Natural killer cell (primary cell): Measurements from ENCODE around the gene EXOSC7. TPM values are rescaled to one million over a fixed set of nuclear protein-coding genes. Genes with fewer than 3 reads are reported as not detected.

Experiments
- ATAC-seq, 3 donors: fragments of 150-1000 bp in 2 of 3; fragments of 200-7000 bp in 1 of 3; cut with Tn5 transposase; 1 replicate in 1 of 3; 2 replicates in 2 of 3; pipeline ENCODE4 v1.10.0; 2021; ENCODE audit warnings: mild to moderate bottlenecking in 2 of 3, moderate library complexity in 2 of 3
- DNase-seq, 2 donors: peaks; one replicate each; pipeline versions ENCODE4 v3.0.0 to v3.0.0-alpha.2; 2013 to 2021; ENCODE audit warnings: mixed read lengths in 1 of 2
- H3K27ac ChIP-seq: one replicate; pipeline ENCODE4 v1.5.1; 2013; ENCODE audit warnings: mild to moderate bottlenecking, low read length
- H3K27me3 ChIP-seq: one replicate; pipeline ENCODE4 v1.6.1; 2013; ENCODE audit warnings: low read length; ENCODE audit not compliant: control insufficient read depth, insufficient read depth
- H3K36me3 ChIP-seq: one replicate; pipeline ENCODE4 v1.6.1; 2013; ENCODE audit warnings: low read length; ENCODE audit not compliant: control insufficient read depth, insufficient read depth
- H3K4me1 ChIP-seq: one replicate; pipeline ENCODE4 v1.6.1; 2013; ENCODE audit warnings: low read length; ENCODE audit not compliant: control insufficient read depth, insufficient read depth
- H3K4me3 ChIP-seq: one replicate; pipeline ENCODE4 v1.5.1; 2013; ENCODE audit warnings: low read length
- H3K9me3 ChIP-seq: one replicate; pipeline ENCODE4 v1.6.1; 2013; ENCODE audit warnings: low read length; ENCODE audit not compliant: control insufficient read depth, insufficient read depth
- H3K27ac Mint-ChIP-seq, 2 donors: one replicate each; pipeline ENCODE4 v1.8.0; 2022; ENCODE audit warnings: mild to moderate bottlenecking in 2 of 2, mixed read lengths in 2 of 2, moderate library complexity in 1 of 2
- H3K27me3 Mint-ChIP-seq, 2 donors: one replicate each; pipeline ENCODE4 v1.8.0; 2022; ENCODE audit warnings: low read depth in 2 of 2, mixed read lengths in 2 of 2
- H3K36me3 Mint-ChIP-seq: one replicate; pipeline ENCODE4 v1.8.0; 2022; ENCODE audit warnings: mixed read lengths
- H3K4me1 Mint-ChIP-seq, 2 donors: one replicate each; pipeline ENCODE4 v1.8.0; 2022; ENCODE audit warnings: mixed read lengths in 2 of 2
- H3K4me3 Mint-ChIP-seq: one replicate; pipeline ENCODE4 v1.8.0; 2022; ENCODE audit warnings: mild to moderate bottlenecking, moderate library complexity, mixed read lengths
- H3K9me3 Mint-ChIP-seq, 2 donors: one replicate each; pipeline ENCODE4 v1.8.0; 2022; ENCODE audit warnings: mixed read lengths in 2 of 2
- WGBS: methylation state at CpG from one replicate; pipeline ENCODE4 v1.1.7; 2013; ENCODE audit warnings: missing lambda C conversion rate; ENCODE audit not compliant: insufficient coverage; 5-methylcytosine and 5-hydroxymethylcytosine counted together
- intact Hi-C: fragments of 100-400 bp; cut with micrococcal nuclease; formaldehyde crosslinking; loops from one replicate; pipeline ENCODE4 v1.14.2; 2022
- total RNA-seq, 4 donors: library from RNA; stranded (reverse); fragments of 120-200 nt in 1 of 4; gene quantifications; one replicate each; pipeline versions ENCODE4 v1.2.3 to v1.2.4, GENCODE V29; 2013 to 2022
- TF ChIP-seq, protein P1 (sequence below): fragments of 200-600 bp; IDR thresholded peaks from one replicate; pipeline ENCODE4 v1.8.0; 2022; ENCODE audit warnings: antibody characterized with exemption

The EXOSC7 gene
- total RNA-seq, 3 donors from 2014 or later (not counting 1 experiment from before 2014, with no cell fraction given), result 32.8 to 46.6 (median 36.0) TPM

DNA sequence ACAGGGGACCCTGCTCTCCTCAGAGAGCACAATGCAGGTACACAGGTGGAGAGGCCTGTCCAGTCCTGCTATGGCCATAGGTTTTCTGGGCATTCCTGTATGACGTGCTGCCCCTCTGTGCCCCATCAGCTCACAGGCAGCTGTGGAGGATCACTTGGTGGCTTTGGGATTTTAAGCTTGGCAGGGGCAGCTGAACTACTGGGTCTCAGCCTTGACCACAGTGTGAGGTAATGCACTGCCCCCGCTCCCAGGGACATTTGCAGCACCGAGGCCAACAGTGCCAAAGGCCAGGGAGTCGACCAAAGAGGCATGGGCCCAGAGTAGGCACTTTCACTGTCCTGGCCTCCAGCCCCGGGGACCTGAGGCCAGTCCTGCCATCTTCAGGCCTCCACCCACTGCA is 46.3 kb upstream of the EXOSC7 start:
- H3K36me3 Mint-ChIP-seq, result peaks cover 8% of the 10 kb centered on the region
- ATAC-seq, result no peak
- peak overlapping the region in 1 of 2 donors; percentile 43 for H3K27ac Mint-ChIP-seq

DNA sequence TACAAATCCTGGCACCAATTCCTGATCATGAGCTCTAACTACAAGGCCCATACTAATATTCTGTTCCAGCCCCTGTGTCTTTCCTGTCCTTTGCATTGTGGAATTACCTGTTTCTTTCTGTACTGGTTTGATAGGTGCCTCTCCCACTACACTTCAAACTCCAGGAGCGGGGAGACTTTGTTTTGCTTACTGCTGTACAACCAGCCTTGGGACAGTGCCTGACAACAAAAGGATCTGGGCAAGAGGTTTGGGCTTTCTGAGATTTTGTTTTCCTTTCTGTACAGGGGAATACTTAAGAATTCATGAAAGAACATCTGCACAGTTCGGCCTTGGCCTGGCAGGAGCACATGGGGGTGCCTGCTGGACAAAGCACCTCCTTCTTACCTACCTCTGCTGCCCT is 45.1 kb upstream of the EXOSC7 start:
- ATAC-seq, result no peak
- H3K9me3 Mint-ChIP-seq, result no peaks in the 10 kb centered on the region
- no peaks in the 10 kb centered on the region for H3K27me3 Mint-ChIP-seq
- peaks cover 5 to 11% of the 10 kb centered on the region in 2 donors for H3K4me1 Mint-ChIP-seq
- H3K36me3 Mint-ChIP-seq, result peaks cover 7% of the 10 kb centered on the region
- H3K4me3 Mint-ChIP-seq, result no peak overlapping the region
- 95% methylated on average over 2 of the region's 2 CpGs for WGBS
- H3K4me1 ChIP-seq, result no peaks in the 10 kb centered on the region
- intact Hi-C loops, result no loop called here
- H3K9me3 ChIP-seq, result no peaks in the 10 kb centered on the region
- H3K27me3 ChIP-seq, result no peaks in the 10 kb centered on the region
- TF ChIP-seq, protein P1, sequence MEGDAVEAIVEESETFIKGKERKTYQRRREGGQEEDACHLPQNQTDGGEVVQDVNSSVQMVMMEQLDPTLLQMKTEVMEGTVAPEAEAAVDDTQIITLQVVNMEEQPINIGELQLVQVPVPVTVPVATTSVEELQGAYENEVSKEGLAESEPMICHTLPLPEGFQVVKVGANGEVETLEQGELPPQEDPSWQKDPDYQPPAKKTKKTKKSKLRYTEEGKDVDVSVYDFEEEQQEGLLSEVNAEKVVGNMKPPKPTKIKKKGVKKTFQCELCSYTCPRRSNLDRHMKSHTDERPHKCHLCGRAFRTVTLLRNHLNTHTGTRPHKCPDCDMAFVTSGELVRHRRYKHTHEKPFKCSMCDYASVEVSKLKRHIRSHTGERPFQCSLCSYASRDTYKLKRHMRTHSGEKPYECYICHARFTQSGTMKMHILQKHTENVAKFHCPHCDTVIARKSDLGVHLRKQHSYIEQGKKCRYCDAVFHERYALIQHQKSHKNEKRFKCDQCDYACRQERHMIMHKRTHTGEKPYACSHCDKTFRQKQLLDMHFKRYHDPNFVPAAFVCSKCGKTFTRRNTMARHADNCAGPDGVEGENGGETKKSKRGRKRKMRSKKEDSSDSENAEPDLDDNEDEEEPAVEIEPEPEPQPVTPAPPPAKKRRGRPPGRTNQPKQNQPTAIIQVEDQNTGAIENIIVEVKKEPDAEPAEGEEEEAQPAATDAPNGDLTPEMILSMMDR, result no peak
- no peak overlapping the region for H3K4me3 ChIP-seq
- H3K27ac ChIP-seq, result no peak overlapping the region
- H3K27ac Mint-ChIP-seq, result no peak overlapping the region
- H3K36me3 ChIP-seq, result peaks cover 54% of the 10 kb centered on the region
- DNase-seq, result no peak

More for the DNA sequence above, 46.3 kb upstream of the EXOSC7 start:
- H3K9me3 ChIP-seq, result no peaks in the 10 kb centered on the region
- 95% methylated on average over 5 of the region's 5 CpGs for WGBS
- intact Hi-C loops, result no loop called here
- no peaks in the 10 kb centered on the region for H3K4me1 ChIP-seq
- Mint-ChIP-seq H3K4me1 (peaks cover 0 to 5% of the 10 kb centered on the region in 2 donors), H3K9me3 (no peaks in the 10 kb centered on the region), H3K27me3 (no peaks in the 10 kb centered on the region), H3K4me3 (no peak overlapping the region)
- H3K4me3 ChIP-seq, result no peak overlapping the region
- DNase-seq, result no peak
- H3K36me3 ChIP-seq, result peaks cover 60% of the 10 kb centered on the region
- no peak overlapping the region for H3K27ac ChIP-seq
- H3K27me3 ChIP-seq, result no peaks in the 10 kb centered on the region
- TF ChIP-seq, protein P1, result no peak

DNA sequence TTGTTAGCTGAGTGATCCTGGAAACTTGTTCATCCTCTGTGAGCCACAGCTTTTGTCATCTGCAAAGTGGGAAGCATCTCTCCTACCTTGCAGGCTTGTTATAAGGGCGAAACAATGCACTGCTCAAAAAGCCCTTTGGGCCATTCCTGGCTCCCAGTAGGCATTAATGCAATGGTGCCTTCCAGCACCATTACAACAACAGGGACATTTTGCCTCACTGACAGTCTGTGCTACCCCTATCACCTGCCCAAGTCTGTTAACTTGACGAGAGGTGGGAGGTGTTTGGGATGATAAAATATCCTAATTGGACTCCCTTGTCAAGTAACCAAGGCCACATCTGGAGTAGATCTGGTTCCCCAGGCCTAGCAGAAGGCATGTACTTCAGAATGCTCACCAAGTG is 44.3 kb upstream of the EXOSC7 start:
- no peaks in the 10 kb centered on the region for H3K9me3 Mint-ChIP-seq
- no peaks in the 10 kb centered on the region for H3K4me1 ChIP-seq
- H3K27ac ChIP-seq, result no peak overlapping the region
- 100% methylated on average over 2 of the region's 2 CpGs for WGBS
- DNase-seq, result no peak
- no peaks in the 10 kb centered on the region for H3K9me3 ChIP-seq
- H3K4me1 Mint-ChIP-seq, result peaks cover 12 to 17% of the 10 kb centered on the region in 2 donors
- peaks cover 7% of the 10 kb centered on the region for H3K36me3 Mint-ChIP-seq
- no peak overlapping the region for H3K4me3 Mint-ChIP-seq
- no peaks in the 10 kb centered on the region for H3K27me3 ChIP-seq
- ATAC-seq, result no peak
- no peak overlapping the region for H3K4me3 ChIP-seq
- no peaks in the 10 kb centered on the region for H3K27me3 Mint-ChIP-seq
- no peak overlapping the region for H3K27ac Mint-ChIP-seq
- H3K36me3 ChIP-seq, result peaks cover 51% of the 10 kb centered on the region
- TF ChIP-seq, protein P1, result no peak
- intact Hi-C loops, result no loop called here

DNA sequence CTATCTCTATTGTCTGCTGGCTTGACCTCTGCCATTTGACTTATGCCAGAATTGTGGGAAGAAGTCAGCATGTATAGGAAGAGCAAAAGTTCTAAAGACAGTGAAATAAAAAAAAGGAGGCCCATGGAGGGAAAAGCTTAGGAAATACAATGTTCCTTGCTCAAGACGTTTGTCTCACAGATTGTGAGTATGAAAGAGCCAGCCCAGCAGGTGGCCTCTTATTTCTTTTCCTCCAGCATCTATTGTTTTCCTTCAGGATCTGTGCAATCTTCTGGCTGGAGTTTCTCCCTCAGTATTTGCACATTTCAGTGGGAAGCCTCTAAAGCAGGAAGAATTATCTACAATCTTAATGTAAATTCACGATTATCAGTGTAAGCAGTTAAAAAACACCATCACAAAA is 43.8 kb upstream of the EXOSC7 start:
- ATAC-seq (no peak), DNase-seq (no peak)
- peaks cover 50% of the 10 kb centered on the region for H3K36me3 ChIP-seq
- no peaks in the 10 kb centered on the region for H3K27me3 ChIP-seq
- Mint-ChIP-seq H3K27ac (no peak overlapping the region), H3K9me3 (no peaks in the 10 kb centered on the region), H3K4me1 (peaks cover 12 to 17% of the 10 kb centered on the region in 2 donors), H3K36me3 (peaks cover 7% of the 10 kb centered on the region), H3K4me3 (no peak overlapping the region), H3K27me3 (no peaks in the 10 kb centered on the region)
- 88% methylated on average over 2 of the region's 2 CpGs for WGBS
- H3K9me3 ChIP-seq, result no peaks in the 10 kb centered on the region
- no peaks in the 10 kb centered on the region for H3K4me1 ChIP-seq
- TF ChIP-seq, protein P1, result no peak
- intact Hi-C loops, result no loop called here
- no peak overlapping the region for H3K27ac ChIP-seq
- H3K4me3 ChIP-seq, result no peak overlapping the region
